Spleen (tissue), 11 donors: ENCODE data around the gene TECTA. TPM values are rescaled to one million over a fixed set of nuclear protein-coding genes. Genes with fewer than 3 reads are reported as not detected.
"Not testable (repeated sequence)": the region's sequence is repeated elsewhere in the genome, so short reads cannot be mapped to it uniquely, and the experiment has no call there.

Source experiments
- DNase-seq: peaks from one replicate; pipeline ENCODE4 v3.0.0-alpha.2; 2020
- H3K27ac ChIP-seq, 8 donors: fragments of 200-600 bp; sonication (generic) in 7 of 8; 1 replicate in 4 of 8; 2 replicates in 4 of 8; pipeline versions ENCODE4 v1.5.0 to v1.8.0; 2016 to 2021; ENCODE audit warnings: inconsistent platforms in 4 of 8, mild to moderate bottlenecking in 4 of 8, moderate library complexity in 1 of 8
- H3K27me3 ChIP-seq, 7 donors: fragments of 200-600 bp; sonication (generic) in 6 of 7; replicated peaks in 1 of 7; 1 replicate in 4 of 7; 2 replicates in 3 of 7; pipeline versions ENCODE4 v1.5.0 to v1.8.0; 2016 to 2021; ENCODE audit warnings: inconsistent platforms in 3 of 7, mild to moderate bottlenecking in 1 of 7
- H3K36me3 ChIP-seq, 6 donors: fragments of 200-600 bp; sonication (generic) in 5 of 6; 1 replicate in 4 of 6; 2 replicates in 2 of 6; pipeline versions ENCODE4 v1.5.0 to v1.8.0; 2016 to 2021; ENCODE audit warnings: inconsistent platforms in 2 of 6
- H3K4me1 ChIP-seq, 6 donors: fragments of 200-600 bp; sonication (generic) in 5 of 6; 1 replicate in 3 of 6; 2 replicates in 3 of 6; pipeline versions ENCODE4 v1.5.0 to v1.8.0; 2016 to 2021; ENCODE audit warnings: inconsistent platforms in 3 of 6
- H3K4me3 ChIP-seq, 8 donors: fragments of 200-600 bp; sonication (generic) in 7 of 8; 1 replicate in 4 of 8; 2 replicates in 4 of 8; pipeline versions ENCODE4 v1.5.0 to v1.8.0; 2016 to 2021; ENCODE audit warnings: inconsistent platforms in 4 of 8, mild to moderate bottlenecking in 4 of 8, moderate library complexity in 2 of 8
- H3K9me3 ChIP-seq, 8 donors: fragments of 200-600 bp; sonication (generic) in 7 of 8; 1 replicate in 4 of 8; 2 replicates in 4 of 8; pipeline versions ENCODE4 v1.5.0 to v1.8.0; 2016 to 2021; ENCODE audit warnings: inconsistent platforms in 4 of 8
- CTCF ChIP-seq, 11 experiments: fragments of 200-600 bp in 7 of 11; fragments of 450-650 bp in 4 of 11; sonication (generic) in 4 of 11; IDR thresholded peaks in 8 of 11; conservative IDR thresholded peaks in 3 of 11; 1 replicate in 7 of 11; 2 replicates in 4 of 11; pipeline versions ENCODE4 v1.4.0 to v1.8.0; 2016 to 2021; ENCODE audit warnings: antibody characterized with exemption in 11 of 11, inconsistent platforms in 4 of 11, mild to moderate bottlenecking in 1 of 11
- POLR2A ChIP-seq, 3 donors: fragments of 450-650 bp; IDR thresholded peaks; one replicate each; pipeline ENCODE4 v1.5.1; 2017; ENCODE audit warnings: antibody characterized with exemption in 3 of 3, mild to moderate bottlenecking in 1 of 3
- POLR2AphosphoS5 ChIP-seq, 3 donors: sonication (generic); formaldehyde crosslinking; IDR thresholded peaks; one replicate each; pipeline ENCODE4 v1.5.1; 2017; ENCODE audit warnings: antibody characterized with exemption in 3 of 3
- WGBS, 5 donors: extraction: QIAGEN DNeasy Blood & Tissue Kit in 3 of 5; methylation state at CpG; one replicate each; pipeline versions ENCODE4 v1.1.5 to v1.1.7; 2013 to 2018; 5-methylcytosine and 5-hydroxymethylcytosine counted together
- intact Hi-C: fragments of 100-400 bp; cut with DNase I; formaldehyde crosslinking; loops from one replicate; pipeline ENCODE4 v1.15.0; 2023; ENCODE audit warnings: low total_unique reads
- polyA plus RNA-seq, 3 donors: library from polyadenylated mRNA; stranded (reverse); fragments of 200-250 nt; gene quantifications; one replicate each; pipeline ENCODE4 v1.2.1, GENCODE V29; 2013
- total RNA-seq, 7 donors: library from RNA; depleted of rRNA in 3 of 7; stranded (reverse); fragments of >200 nt in 3 of 7; fragmentation: NEBNext Ultra II Directional in 4 of 7; extraction: Animal tissue kit (Norgen Biotek cat#: 25700) in 4 of 7; gene quantifications; one replicate each; pipeline versions ENCODE4 v1.1.0 to v1.2.1, GENCODE V29; 2016 to 2021
- donor health status: healthy with polysubstance abuse.
- donor health status: DM: no; HTN: no; CAD: no; lungs with moderate emphysema.
- donor health status: DM: no; HTN: no; CAD: no.
- donor health status: Bipolar disorder and iron deficiency.
- donor health status: healthy.
- donor health status: DM: no; HTN: no; CAD: no.
- donor health status: DM: yes; HTN: yes; CAD: no.

Gene TECTA
- total and polyA plus RNA-seq, 10 donors, result 0.15 to 3.3 (median 0.81) TPM

- intact Hi-C loops, result no loop called here
- DNase-seq, result no peak
- TF ChIP-seq POLR2AphosphoS5 (IDR thresholded peaks at IDR 0.05) (no peak), CTCF (IDR thresholded peaks at IDR 0.05 in 8 of 11, conservative IDR thresholded peaks at IDR 0.05 in 3 of 11) (no peak), POLR2A (IDR thresholded peaks at IDR 0.05) (no peak)
Measured at GRCh38 chr11:121236115-121237001, 135.3 kb downstream of the TECTA start.

GRCh38 chr11:121237247-121237646 lies 136.2 kb downstream of the TECTA start:
- 64 to 82% (median 66%) methylated on average over 6 of the region's 6 CpGs for WGBS, 5 donors
- H3K27me3 ChIP-seq, result peaks cover 0 to 23% (median 0%) of the 10 kb centered on the region in 7 donors
- H3K9me3 ChIP-seq, DNase-seq, intact Hi-C loops, H3K4me1 ChIP-seq, H3K36me3 ChIP-seq: not testable (repeated sequence)
- peak overlapping the region in 3 of 8 donors; percentile 34 to 46 (median 41) for H3K27ac ChIP-seq
- peak overlapping the region in 2 of 8 donors; percentile 9 to 45 for H3K4me3 ChIP-seq

More at GRCh38 chr11:121236115-121237001, 135.3 kb downstream of the TECTA start:
- peaks cover 0 to 8% (median 0%) of the 10 kb centered on the region in 6 donors for H3K4me1 ChIP-seq
- H3K9me3 ChIP-seq, result no peaks in the 10 kb centered on the region
- H3K27me3 ChIP-seq, result peaks cover 0 to 16% (median 0%) of the 10 kb centered on the region in 7 donors
- WGBS, 5 donors, result 66 to 76% (median 69%) methylated on average over 15 of the region's 15 CpGs
- H3K27ac ChIP-seq, result no peak overlapping the region
- peak overlapping the region in 1 of 8 donors; percentile 45 for H3K4me3 ChIP-seq
- no peaks in the 10 kb centered on the region for H3K36me3 ChIP-seq

GRCh38 chr11:121237686-121238658 lies 136.9 kb downstream of the TECTA start:
- Histone ChIP-seq H3K9me3 (no peaks in the 10 kb centered on the region), H3K4me1 (peaks cover 0 to 8% (median 0%) of the 10 kb centered on the region in 6 donors), H3K27ac (peak overlapping the region in 3 of 8 donors; percentile 34 to 46 (median 41)), H3K36me3 (no peaks in the 10 kb centered on the region), H3K27me3 (peaks cover 0 to 23% (median 0%) of the 10 kb centered on the region in 7 donors), H3K4me3 (peak overlapping the region in 2 of 8 donors; percentile 9 to 45)
- 61 to 83% (median 68%) methylated on average over 12 of the region's 12 CpGs for WGBS, 5 donors
- DNase-seq, result no peak
- TF ChIP-seq POLR2A (IDR thresholded peaks at IDR 0.05) (no peak), POLR2AphosphoS5 (IDR thresholded peaks at IDR 0.05) (no peak), CTCF (IDR thresholded peaks at IDR 0.05 in 8 of 11, conservative IDR thresholded peaks at IDR 0.05 in 3 of 11) (no peak)
- intact Hi-C loops, result no loop called here

- Histone ChIP-seq H3K36me3 (no peaks in the 10 kb centered on the region), H3K4me1 (peaks cover 0 to 8% (median 0%) of the 10 kb centered on the region in 6 donors)
- TF ChIP-seq POLR2A (IDR thresholded peaks at IDR 0.05) (no peak), CTCF (IDR thresholded peaks at IDR 0.05 in 8 of 11, conservative IDR thresholded peaks at IDR 0.05 in 3 of 11) (no peak), POLR2AphosphoS5 (IDR thresholded peaks at IDR 0.05) (no peak)
Measured at GRCh38 chr11:121238956-121239355, 137.9 kb downstream of the TECTA start.

GRCh38 chr11:121240001-121240400 lies 139.0 kb downstream of the TECTA start:
- DNase-seq, H3K27ac ChIP-seq, H3K4me3 ChIP-seq, intact Hi-C loops, H3K9me3 ChIP-seq, H3K4me1 ChIP-seq, H3K36me3 ChIP-seq: not testable (repeated sequence)
- H3K27me3 ChIP-seq, result peaks cover 0 to 18% (median 0%) of the 10 kb centered on the region in 7 donors
- WGBS, 5 donors, result 85 to 89% (median 87%) methylated on average over 5 of the region's 5 CpGs

More at GRCh38 chr11:121238956-121239355, 137.9 kb downstream of the TECTA start:
- DNase-seq, result no peak
- no peak overlapping the region for H3K4me3 ChIP-seq
- no peak overlapping the region for H3K27ac ChIP-seq
- no peaks in the 10 kb centered on the region for H3K9me3 ChIP-seq
- H3K27me3 ChIP-seq, result peaks cover 0 to 23% (median 0%) of the 10 kb centered on the region in 7 donors
- intact Hi-C loops, result no loop called here
